GDM1 (cell line): ENCODE data around the gene GIMAP6.
"Not testable (repeated sequence)": the region's sequence is repeated elsewhere in the genome, so short reads cannot be mapped to it uniquely, and the experiment has no call there.

Experiments
- DNase-seq: peaks from one replicate; lab custom pipeline; 2025; lab: John Stamatoyannopoulos, UW

The GIMAP6 gene

DNA sequence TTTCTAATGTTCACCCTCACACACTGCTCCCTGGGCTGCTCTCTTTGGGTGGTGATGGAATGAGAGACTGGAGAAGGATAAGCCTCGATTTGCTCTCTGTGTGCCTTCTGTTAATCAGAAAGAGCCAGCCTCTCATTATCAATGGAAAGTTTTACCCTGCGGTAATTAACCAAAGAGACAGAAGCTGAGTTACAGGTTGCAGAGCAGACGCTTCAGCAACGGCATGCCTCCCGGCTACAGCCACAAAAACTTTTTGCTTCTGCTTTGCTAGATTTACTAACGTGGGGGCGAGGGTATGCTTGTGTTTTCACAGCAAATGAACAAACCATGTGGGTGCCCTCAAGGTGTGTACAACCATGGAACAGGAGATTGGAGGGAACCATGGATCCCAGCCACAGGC lies 47.0 kb downstream of the GIMAP6 start:
- no peak for DNase-seq

DNA sequence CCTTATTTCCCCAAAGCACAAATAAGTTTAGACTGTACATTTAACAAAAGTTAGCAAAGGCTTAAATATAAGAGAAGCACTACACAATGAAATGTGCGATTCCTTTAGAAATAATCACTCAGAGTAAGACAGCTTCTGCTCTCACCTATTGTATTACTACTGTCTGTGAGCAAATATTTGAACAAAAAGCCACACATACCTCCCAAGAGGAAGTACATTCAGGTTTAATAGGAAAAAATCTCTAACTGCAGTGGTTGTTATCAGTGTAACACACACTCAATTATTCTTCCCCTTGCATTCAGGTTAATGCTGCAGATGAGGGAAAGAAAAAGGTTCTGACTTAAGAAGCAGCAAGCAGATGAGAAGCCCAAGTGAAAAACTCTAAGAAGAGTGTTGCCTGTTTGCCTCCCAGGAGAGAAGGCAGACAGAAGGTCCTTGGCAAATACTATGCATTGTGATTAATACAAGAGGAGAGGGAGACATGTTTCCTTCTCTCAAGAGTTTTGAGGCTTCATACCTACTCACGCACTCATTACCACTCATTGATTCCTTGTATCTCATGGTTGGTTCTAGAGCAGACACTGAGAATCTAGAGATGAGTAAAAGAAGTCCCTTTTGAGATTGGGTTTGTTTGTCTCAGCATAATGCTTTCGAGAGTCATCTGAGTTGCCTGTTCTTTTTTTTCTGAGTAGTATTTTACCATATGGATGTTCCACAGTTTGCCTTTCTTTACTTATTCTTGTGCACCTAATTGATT lies 51.4 kb downstream of the GIMAP6 start:
- no peak for DNase-seq

DNA sequence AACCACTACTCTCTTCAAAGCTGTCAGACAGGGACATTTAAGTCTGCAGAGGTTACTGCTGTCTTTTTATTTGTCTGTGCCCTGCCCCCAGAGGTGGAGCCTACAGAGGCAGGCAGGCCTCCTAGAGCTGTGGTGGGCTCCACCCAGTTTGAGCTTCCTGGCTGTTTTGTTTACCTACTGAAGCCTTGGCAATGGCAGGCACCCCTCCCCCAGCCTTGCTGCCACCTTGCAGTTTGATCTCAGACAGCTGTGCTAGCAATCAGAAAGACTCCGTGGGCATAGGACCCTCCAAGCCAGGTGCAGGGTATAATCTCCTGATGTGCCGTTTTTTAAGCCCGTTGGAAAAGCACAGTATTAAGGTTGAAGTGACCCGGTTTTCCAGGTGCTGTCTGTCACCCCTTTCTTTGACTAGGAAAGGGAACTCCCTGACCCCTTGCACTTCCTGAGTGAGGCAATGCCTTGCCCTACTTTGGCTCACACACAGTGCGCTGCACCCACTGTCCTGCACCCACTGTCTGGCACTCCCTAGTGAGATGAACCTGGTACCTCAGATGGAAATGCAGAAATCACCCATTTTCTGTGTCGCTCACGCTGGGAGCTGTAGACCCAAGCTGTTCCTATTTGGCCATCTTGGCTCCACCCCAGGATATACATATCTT lies 52.1 kb downstream of the GIMAP6 start:
- DNase-seq, result not testable (repeated sequence)
